Chondrocyte (in vitro differentiated cells): ENCODE results near the gene HSPA12A. TPM values are rescaled to one million over a fixed set of nuclear protein-coding genes. Genes with fewer than 3 reads are reported as not detected.

Experiments used
- DNase-seq: peaks from one replicate; pipeline ENCODE4 v3.0.0; 2021; ENCODE audit warnings: mixed read lengths, low spot score
- H3K27ac Mint-ChIP-seq: one replicate; pipeline ENCODE4 v1.8.0; 2021; ENCODE audit warnings: mild to moderate bottlenecking, moderate library complexity, mixed read lengths; ENCODE audit not compliant: unreplicated experiment
- H3K27me3 Mint-ChIP-seq: 2 replicates; pipeline ENCODE4 v1.8.0; 2021; ENCODE audit warnings: low read depth, mixed read lengths
- H3K36me3 Mint-ChIP-seq: 2 replicates; pipeline ENCODE4 v1.8.0; 2021; ENCODE audit warnings: low read depth, mixed read lengths
- H3K4me1 Mint-ChIP-seq: 2 replicates; pipeline ENCODE4 v1.8.0; 2021; ENCODE audit warnings: low read depth, mild to moderate bottlenecking, mixed read lengths
- H3K4me3 Mint-ChIP-seq: one replicate; pipeline ENCODE4 v1.8.0; 2021; ENCODE audit warnings: mild to moderate bottlenecking, moderate library complexity, mixed read lengths; ENCODE audit not compliant: unreplicated experiment
- H3K9me3 Mint-ChIP-seq: 2 replicates; pipeline ENCODE4 v1.8.0; 2021; ENCODE audit warnings: low read depth, mixed read lengths
- CTCF ChIP-seq: fragments of 200-600 bp; sonication (generic); IDR thresholded peaks from 2 replicates; pipeline ENCODE4 v1.5.0; 2021; ENCODE audit warnings: antibody characterized with exemption, mild to moderate bottlenecking, moderate library complexity
- total RNA-seq: library from RNA; stranded (reverse); gene quantifications from 3 replicates; pipeline ENCODE4 v1.2.1, GENCODE V29; 2021

The HSPA12A gene
- total RNA-seq, 1 donor from 2014 or later: 6.9 TPM

- H3K4me3 Mint-ChIP-seq: no peak overlapping the region
- H3K36me3 Mint-ChIP-seq: peaks cover 2% of the 10 kb centered on the region
- H3K9me3 Mint-ChIP-seq: peaks cover 27% of the 10 kb centered on the region
- peaks cover 12% of the 10 kb centered on the region for H3K27me3 Mint-ChIP-seq
- peaks cover 4% of the 10 kb centered on the region for H3K4me1 Mint-ChIP-seq
- TF ChIP-seq CTCF: no peak
- H3K27ac Mint-ChIP-seq: no peak overlapping the region
- DNase-seq: no peak
These were observed 95.9 kb downstream of the HSPA12A start for GRCh38 chr10:116646502-116646901.

- Mint-ChIP-seq H3K36me3 (peaks cover 2% of the 10 kb centered on the region), H3K4me1 (peaks cover 2% of the 10 kb centered on the region), H3K27me3 (peaks cover 19% of the 10 kb centered on the region), H3K4me3 (no peak overlapping the region), H3K27ac (no peak overlapping the region), H3K9me3 (peaks cover 10% of the 10 kb centered on the region)
- DNase-seq: no peak
- TF ChIP-seq CTCF: no peak
These were observed 104.5 kb downstream of the HSPA12A start for GRCh38 chr10:116637830-116638229.

- Mint-ChIP-seq H3K4me1 (no peaks in the 10 kb centered on the region), H3K9me3 (peaks cover 10% of the 10 kb centered on the region), H3K27me3 (peaks cover 15% of the 10 kb centered on the region), H3K27ac (no peak overlapping the region), H3K36me3 (peaks cover 2% of the 10 kb centered on the region), H3K4me3 (no peak overlapping the region)
- DNase-seq: no peak
- TF ChIP-seq CTCF: no peak
These were observed 105.4 kb downstream of the HSPA12A start for GRCh38 chr10:116636976-116637375.

- H3K27ac Mint-ChIP-seq: no peak overlapping the region
These were observed 106.0 kb downstream of the HSPA12A start for GRCh38 chr10:116636385-116636784.

GRCh38 chr10:116634126-116634975 lies 108.0 kb downstream of the HSPA12A start:
- Mint-ChIP-seq H3K27me3 (peaks cover 17% of the 10 kb centered on the region), H3K36me3 (no peaks in the 10 kb centered on the region)

More at GRCh38 chr10:116636385-116636784, 106.0 kb downstream of the HSPA12A start:
- Mint-ChIP-seq H3K27me3 (peaks cover 14% of the 10 kb centered on the region), H3K4me3 (no peak overlapping the region), H3K36me3 (peaks cover 2% of the 10 kb centered on the region), H3K4me1 (no peaks in the 10 kb centered on the region), H3K9me3 (peaks cover 10% of the 10 kb centered on the region)
- DNase-seq: no peak
- TF ChIP-seq CTCF: no peak

More at GRCh38 chr10:116634126-116634975, 108.0 kb downstream of the HSPA12A start:
- no peak for DNase-seq
- Mint-ChIP-seq H3K4me1 (no peaks in the 10 kb centered on the region), H3K9me3 (no peaks in the 10 kb centered on the region), H3K27ac (no peak overlapping the region), H3K4me3 (no peak overlapping the region)
- TF ChIP-seq CTCF: no peak
